Left forelimb (tissue), 1 donor: ENCODE results near the gene PLCL2.
"Not testable (repeated sequence)": the region's sequence is repeated elsewhere in the genome, so short reads cannot be mapped to it uniquely, and the experiment has no call there.

Experiments
- DNase-seq: peaks from one replicate; pipeline ENCODE4 v3.0.0-alpha.2; 2018; ENCODE audit warnings: low spot score

The PLCL2 gene

DNA sequence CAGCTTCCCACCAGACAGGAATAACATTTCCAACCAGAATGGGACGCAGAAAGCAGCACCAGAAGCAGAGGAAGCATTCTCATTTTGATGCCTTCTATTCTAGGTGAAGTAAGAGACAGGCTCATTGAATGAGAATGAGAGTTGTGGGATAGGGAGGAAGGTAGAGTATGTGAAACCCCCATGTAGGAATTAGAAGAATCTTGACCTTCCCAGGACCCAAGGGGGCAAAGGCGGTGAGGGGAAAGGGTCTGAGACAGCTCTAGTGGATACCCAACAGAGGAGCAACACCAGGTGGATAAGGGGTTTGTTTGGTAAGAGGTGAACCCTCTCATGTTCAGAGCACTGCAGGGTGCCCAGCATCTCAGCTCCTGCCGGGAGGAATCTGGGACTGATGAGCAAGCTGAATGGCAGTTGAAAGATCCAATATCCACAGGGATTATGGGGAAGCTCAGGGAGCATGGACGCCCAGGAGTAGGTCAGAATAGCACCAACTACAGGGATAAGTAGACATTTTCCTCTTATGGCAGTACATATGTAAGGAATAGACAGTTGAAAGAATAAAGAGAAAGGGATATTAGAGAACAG is 77.0 kb downstream of the PLCL2 start:
- no peak for DNase-seq

DNA sequence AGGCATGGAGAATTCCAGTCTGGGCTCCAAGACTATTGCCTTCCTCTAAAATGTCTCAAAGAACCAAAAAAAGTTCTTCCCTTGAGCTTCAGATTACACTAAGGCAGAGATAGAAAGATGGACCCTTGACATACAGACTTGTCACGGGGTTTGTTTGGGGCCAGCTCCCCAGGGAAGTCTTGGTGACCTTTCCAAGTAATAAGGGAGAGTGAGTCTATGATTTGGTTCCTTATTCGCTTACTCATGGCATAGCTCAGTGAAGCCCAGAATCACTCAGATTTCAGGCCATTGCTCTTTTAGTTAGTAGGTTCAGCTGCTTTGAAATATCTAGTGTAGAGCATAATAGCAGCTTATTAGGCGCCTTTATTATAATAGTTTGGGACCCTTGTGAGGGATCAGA is 90.3 kb downstream of the PLCL2 start:
- no peak for DNase-seq

- DNase-seq: no peak
Observed at GRCh38 chr3:16978234-16978920, 93.6 kb downstream of the PLCL2 start.

DNA sequence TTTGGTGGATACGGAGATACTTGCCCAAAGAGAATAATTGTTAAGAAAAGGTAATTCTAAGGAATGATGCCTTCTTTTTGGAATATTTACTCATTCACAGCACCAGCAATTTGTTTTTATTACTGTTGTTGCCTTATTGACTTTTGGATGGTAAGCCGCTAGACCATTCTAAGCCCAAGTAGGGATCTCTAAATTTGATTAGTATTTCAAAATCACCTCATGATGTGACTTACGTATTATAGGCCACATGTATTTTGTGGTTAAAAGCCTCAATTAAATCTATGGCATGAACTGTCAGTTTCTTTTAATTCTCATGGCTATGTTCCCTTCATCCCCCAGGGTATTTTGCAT is 94.1 kb downstream of the PLCL2 start:
- DNase-seq: no peak

- not testable (repeated sequence) for DNase-seq
Observed at GRCh38 chr3:16979769-16980515, 95.2 kb downstream of the PLCL2 start.

- not testable (repeated sequence) for DNase-seq
Observed at GRCh38 chr3:16980526-16980925, 95.8 kb downstream of the PLCL2 start.

- no peak for DNase-seq
Observed at GRCh38 chr3:16982460-16982859, 97.7 kb downstream of the PLCL2 start.

DNA sequence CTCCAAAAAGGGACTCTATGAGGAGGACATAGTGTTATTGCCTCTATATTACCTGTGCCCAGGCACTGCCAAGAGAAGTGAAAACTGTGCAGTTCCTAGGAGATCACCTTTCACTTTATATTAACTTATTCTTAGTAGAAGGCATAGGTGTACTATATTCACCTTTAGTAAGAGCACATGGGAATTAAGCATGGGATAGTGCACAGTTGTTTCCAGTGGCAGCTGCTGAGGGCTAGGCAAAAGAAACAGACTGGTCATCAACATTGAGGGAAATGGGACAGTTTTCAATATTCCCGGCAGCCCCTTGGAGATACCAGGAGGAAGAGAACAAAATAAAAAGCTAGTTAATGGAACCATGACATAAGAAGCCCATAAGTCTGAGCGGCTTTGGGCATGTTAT is 100.9 kb downstream of the PLCL2 start:
- no peak for DNase-seq

DNA sequence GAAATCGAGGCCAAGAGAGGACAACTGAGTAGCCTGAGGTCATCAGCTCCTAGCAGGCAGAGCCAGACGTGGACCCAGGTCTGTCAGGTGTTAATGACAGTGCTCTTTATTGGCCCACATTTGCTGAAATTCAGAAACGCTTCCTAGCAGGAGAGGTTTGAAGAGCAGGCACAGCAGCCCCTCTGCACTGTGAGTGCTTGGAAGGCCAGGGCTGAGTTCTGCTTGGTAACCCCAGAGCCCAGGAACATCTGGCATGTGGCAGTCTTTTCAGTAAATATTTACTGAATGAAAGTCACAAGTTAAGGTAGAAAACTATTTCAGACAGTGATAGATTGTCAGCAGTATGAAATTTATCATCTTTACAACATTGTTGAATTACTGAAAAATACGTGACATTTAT is 102.4 kb downstream of the PLCL2 start:
- DNase-seq: no peak

- no peak for DNase-seq
Observed at GRCh38 chr3:16990163-16990562, 105.4 kb downstream of the PLCL2 start.

DNA sequence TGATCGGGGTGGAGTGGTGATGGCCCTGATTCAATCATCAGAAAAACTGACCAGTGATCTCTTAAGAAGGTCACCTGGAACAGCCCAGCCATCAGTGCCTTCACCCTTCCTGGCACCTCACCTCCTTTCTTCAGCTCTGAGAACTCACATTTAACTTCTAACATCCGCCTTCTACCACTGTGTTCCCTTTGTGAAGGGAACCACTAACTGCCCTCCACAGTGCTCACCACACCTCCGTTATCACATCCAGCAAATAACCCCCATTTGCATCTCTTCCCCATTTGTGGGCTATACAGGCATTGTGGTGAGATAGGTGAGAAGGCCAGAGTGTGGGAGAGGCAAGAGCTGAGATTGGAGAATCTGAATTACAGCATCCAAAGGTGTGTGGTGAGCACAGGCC is 107.4 kb downstream of the PLCL2 start:
- DNase-seq: no peak

GRCh38 chr3:16993227-16993626 is 108.5 kb downstream of the PLCL2 start:
- no peak for DNase-seq

DNA sequence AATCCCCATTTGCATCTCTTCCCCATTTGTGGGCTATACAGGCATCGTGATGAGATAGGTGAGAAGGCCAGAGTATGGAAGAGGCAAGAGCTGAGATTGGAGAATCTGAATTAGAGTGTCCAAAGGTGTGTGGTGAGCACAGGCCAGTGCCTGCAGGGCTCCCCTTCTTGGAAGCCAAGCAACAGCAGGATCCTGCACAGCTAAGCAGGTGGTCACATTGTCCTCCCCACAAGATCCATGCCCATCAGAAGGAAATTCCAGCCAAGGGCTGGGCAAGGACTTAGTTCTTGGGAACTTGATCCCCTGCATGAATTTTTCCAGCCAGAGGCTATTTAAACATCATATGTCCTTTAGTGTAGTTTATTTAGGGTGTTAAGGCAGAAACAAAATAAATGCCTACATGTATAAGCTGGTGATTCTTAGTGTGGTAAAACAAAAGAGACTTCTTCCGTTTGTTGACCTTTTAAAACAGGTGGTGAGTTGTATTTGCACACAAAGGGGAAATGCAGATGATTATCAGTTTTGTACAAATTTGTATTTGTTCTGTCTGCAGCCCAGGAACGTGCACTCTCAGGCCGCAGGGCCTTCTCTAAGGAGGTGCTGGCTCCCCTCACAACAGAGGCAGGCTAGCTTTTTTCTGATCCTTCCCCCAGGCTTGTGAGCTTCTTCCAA is 110.2 kb downstream of the PLCL2 start:
- no peak for DNase-seq

DNA sequence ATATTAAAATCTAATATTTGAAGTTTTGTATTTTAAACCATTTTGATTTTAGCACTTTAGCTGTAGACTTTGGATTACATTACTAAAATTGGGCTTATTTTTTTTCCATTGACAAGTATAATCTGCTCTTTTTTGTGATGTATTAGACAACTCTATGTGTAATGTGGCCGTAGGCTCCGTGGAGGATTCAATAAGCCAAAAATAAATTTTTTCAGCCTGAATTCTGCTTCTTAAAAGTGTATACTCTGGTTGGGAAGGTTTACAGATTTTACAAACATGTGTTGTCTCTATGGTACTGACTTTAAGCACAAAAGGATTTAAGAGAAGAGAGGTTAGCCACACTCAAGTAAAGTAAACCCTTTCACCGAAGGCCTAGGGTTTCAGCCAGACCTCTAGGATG is 110.8 kb downstream of the PLCL2 start:
- DNase-seq: no peak

GRCh38 chr3:16998236-16998923 is 113.6 kb downstream of the PLCL2 start:
- DNase-seq: no peak

DNA sequence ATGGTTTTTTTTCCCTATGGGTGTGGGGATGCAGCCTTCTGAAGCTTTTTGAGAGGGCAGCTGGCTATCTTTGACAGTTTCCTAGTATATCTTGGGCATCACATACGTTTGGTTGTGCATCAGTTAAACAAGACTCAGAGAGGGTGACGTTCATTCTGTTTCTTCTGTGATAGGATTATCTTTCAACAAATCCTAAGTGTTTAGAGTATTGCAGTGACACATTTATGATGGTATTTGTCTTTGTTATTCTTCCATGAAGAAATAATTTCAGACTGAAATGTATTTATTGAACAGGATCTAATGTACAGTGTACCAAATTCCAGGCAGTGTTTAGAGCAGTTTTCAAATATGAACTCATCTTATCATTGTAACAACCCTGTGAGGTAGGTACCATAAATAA is 114.4 kb downstream of the PLCL2 start:
- DNase-seq: no peak

DNA sequence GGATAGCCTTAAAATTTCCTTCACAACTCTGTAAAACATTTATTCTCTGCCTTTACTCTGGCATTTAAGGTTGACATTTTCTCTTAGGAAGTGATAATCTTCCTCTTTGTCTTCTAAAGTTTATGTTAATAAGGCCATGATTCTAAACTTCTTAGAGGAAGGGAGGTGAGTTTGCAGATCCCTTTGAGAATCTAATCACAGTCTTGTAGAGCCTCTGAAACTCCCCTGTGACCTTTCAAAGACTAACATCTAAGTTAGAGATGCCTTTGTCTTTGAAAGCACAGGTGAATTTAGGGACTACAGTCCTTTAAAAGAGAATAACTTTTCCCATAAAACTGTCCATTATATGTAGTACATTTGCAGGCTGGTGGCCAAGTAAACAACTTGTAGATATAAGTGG is 115.1 kb downstream of the PLCL2 start:
- no peak for DNase-seq

DNA sequence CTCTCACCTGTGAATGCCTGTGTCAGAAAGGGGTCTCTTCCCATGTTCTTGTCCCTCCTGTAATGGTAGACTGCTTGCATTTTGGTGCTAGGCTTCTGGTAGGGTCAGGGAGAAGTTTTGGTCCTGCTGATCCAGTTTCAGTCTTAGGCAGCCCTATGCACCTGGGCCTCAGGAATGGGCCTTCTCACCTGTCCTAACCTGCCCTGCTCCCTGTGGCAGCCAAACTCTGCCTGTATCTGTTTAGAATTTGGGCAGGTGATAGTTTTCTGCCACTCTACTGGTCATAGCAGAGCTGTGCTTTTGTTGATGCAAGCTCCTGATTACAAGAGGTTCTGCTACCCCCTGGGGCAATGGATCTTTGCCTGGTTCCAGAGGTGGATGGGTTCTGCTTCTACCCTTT is 118.7 kb downstream of the PLCL2 start:
- DNase-seq: no peak

- DNase-seq: no peak
Observed at GRCh38 chr3:17006132-17006852, 121.5 kb downstream of the PLCL2 start.

DNA sequence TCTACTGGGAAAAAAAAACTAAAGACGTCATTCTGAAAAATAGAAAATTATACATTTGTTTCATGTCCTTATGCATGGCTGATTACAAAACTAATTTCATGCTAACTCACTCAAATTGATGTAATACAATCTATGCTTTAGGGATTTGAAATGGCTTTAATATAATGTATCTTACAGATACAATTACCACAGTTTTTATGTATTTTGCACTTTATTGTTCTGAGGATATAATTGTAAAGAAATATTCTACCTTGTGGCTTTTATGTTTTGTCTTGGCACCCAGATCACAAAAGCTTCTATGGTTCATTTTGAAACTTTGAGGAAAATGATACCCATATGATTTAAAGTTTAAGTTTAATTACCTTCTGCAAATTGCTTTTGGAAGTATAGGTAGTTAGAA is 122.5 kb downstream of the PLCL2 start:
- DNase-seq: no peak

- DNase-seq: no peak
Observed at GRCh38 chr3:17009826-17010225, 125.1 kb downstream of the PLCL2 start.
